GM21528 (cell line): ENCODE measurements around the gene ACOX1.

Source experiments
- ATAC-seq: cut with Tn5 transposase; IDR thresholded peaks from one replicate; pipeline ENCODE4 v1.9.1; 2021; ENCODE audit warnings: mild to moderate bottlenecking, moderate library complexity; ENCODE audit not compliant: unreplicated experiment, low FRiP score

The ACOX1 gene

GRCh38 chr17:76008630-76009425 lies 29.9 kb upstream of the ACOX1 start:
- ATAC-seq = no peak

- no peak for ATAC-seq
These were observed 29.2 kb upstream of the ACOX1 start for GRCh38 chr17:76008208-76008607.

GRCh38 chr17:76007850-76008165 lies 28.8 kb upstream of the ACOX1 start:
- ATAC-seq = no peak

GRCh38 chr17:76007131-76007849 lies 28.3 kb upstream of the ACOX1 start:
- ATAC-seq = no peak

DNA sequence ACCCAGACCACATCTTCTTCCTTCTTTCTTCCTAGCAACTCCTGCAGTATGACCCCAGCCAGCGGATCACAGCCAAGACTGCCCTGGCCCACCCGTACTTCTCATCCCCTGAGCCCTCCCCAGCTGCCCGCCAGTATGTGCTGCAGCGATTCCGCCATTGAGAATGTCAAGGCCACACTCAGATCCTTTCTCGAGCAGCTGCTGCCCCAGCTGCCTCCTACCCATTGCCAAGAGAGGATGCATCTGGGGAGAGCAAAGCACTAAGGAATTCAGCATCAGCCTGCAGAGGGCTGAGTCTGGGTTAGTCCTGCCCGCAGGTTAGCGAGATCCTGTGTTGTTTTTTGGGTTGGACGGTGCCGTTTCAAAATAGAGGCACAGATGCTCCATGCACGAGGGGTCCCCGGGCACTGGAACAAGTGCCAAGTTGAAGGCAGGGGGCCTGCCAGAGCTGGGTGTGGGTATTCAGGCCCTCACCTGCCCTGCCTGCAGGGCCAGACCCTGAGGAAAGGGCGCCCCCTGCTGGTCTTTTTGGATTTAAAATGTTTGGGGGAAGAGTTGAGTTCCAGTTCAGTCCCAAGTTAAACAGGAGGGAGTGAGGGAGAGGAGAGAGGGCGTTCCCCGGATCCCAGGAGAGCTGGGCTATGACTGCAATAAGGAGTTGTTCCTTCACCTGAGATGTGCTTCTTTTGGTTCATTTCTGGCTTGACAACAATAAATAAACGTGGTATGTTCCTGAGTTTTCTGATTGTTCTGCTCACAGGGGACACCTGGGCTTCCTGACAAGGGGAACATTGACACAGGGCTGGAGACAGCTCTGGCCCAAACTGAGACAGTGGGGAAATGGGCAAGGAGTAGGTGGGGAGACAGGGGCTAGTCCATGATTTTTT lies 26.5 kb upstream of the ACOX1 start:
- no peak for ATAC-seq

GRCh38 chr17:76004750-76005262 lies 25.8 kb upstream of the ACOX1 start:
- ATAC-seq = no peak

DNA sequence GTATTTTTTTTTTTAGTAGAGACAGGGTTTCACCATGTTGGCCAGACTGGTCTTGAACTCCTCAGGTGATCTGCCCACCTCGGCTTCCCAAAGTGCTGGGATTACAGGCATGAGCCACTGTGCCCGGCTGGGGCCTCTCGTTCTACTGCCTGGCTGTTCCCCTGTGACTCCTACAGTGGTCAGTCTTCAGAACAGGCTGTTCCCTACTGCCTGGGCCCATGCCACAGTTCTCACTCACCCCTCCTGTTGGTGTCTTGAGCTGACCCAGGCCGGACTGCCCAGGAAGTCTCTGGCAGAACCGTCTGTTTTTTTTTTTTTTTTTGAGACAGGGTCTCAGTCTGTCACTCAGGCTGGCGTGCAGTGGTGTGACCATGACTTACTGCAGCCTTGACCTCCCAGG lies 24.9 kb upstream of the ACOX1 start:
- no peak for ATAC-seq

GRCh38 chr17:76002100-76002499 lies 23.1 kb upstream of the ACOX1 start:
- ATAC-seq = no peak

DNA sequence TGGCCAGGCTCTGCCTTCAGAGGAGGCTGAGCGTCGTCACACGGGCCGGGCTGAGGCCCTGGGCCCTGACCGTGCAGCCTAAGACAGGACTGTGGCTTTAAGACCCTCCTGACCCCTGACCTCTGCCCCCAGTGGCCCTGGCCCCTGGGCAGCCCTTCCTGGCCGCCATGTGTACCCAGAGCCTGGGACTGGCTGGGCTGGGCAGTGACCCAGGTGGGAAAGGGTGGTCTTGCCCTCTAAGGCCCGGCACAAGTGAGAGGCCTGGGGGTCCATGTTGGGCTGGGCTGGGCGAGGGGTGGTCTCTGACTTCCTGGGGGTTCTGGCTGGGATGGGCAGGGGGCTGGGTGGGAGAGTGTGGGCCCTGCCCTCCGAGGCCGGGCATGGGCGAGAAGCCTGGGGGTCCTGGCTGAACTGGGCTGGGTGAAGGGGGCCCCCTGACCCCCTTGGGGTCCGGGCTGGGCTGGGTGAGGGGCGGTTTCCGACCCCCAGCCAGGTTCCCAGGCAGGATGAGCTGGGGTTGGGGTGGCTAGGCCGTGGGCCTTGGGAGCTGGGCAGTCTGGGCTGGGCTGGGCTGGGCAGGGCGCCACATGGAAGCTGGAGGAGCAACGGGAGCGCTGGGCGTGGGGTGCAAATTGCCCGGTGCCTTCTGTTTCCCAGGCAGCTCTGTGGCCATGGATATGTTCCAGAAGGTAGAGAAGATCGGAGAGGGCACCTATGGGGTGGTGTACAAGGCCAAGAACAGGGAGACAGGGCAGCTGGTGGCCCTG lies 22.0 kb upstream of the ACOX1 start, which contains the start of gene CDK3:
Gene CDK3 (plus strand): TSS at position 101 of the 767 bp plus-strand sequence. CDS start 571 bp downstream, at position 672.
- ATAC-seq = no peak

GRCh38 chr17:76000016-76000754 lies 21.2 kb upstream of the ACOX1 start:
- ATAC-seq = no peak

DNA sequence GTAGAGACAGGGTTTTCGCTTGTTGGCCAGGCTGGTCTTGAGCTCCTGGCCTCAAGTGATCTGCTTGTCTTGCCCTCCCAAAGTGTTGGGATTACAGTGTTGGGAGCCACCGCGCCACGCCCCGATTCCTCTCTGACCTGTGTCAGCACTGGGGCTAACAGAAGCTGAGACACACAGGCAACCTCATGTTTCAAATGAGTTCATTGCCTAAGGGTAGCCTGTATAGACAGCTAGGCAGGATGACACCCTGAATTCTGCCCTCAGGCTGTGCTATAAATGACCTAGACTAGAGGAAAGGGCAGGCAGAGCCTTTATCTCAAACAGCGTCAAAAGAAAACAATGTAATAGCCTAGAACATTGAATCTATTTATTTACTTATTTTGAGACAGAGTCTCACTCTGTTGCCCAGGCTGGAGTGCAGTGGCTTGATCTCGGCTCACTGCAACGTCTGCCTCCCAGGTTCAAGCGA lies 19.4 kb upstream of the ACOX1 start:
- no peak for ATAC-seq

DNA sequence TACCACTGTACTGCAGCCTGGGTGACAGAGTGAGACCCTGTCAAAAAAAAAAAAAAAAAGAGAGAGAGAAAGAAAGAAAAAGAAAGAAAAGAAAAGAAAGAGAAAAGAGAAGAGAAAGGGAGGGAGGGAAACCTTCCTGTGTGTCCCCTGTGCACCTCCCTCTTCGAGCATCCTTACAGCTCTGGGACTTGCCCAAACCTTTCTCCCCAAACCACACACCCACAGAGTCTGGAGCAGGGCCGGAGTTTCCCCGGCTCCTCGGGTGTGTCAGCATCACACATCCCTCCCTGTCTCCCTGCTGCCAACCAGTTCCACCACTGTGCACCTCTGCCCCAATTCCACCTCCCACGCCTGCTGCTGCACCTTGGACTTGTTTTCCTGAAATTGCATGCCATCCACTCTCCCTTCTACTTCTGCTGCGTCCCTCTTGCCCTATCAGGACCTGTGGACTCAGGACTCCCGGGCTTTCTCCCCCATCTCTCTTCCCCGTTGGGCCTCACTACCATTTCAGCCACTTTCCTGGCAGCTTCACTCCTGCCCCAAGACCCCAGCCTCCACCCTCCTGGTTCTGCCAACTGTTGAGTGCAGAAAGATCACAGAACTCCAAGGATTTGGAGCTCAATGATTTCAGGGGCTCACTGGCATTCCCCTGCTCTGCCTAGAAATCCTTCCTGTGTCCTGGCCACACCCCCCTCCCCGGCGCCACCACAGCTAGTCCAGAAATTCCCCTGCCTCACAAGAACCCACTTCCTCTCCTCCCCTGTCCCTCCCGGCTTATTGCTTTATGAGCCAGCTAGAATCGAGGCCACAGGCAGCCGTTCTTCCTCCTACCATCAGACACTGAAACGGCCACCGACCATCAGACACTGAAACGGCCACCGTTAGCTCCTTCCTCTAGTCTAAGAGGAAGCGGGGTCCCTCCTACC lies 18.0 kb upstream of the ACOX1 start:
- no peak for ATAC-seq

- ATAC-seq = no peak
These were observed 16.5 kb upstream of the ACOX1 start for GRCh38 chr17:75995385-75995925.

- no peak for ATAC-seq
These were observed 15.9 kb upstream of the ACOX1 start for GRCh38 chr17:75994802-75995370.

DNA sequence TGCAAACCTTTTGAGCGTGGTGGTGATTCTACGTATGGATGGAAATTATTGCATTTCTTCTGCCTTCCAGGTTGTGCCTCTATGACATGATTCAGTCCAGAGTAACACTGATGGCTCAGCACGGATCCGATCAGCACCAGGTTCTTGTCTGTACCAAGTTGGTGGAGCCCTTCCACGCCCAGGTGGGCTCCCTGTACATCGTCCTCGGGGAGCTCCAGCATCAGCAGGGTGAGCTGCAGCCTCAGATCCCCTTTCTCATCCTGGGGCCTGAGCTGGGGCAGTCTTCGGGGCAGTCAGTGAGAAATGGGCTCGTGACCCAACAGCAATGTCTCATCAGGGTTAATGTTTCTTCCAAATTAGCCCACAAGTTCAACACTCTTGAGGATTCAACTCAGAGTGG lies 12.4 kb upstream of the ACOX1 start:
- no peak for ATAC-seq

DNA sequence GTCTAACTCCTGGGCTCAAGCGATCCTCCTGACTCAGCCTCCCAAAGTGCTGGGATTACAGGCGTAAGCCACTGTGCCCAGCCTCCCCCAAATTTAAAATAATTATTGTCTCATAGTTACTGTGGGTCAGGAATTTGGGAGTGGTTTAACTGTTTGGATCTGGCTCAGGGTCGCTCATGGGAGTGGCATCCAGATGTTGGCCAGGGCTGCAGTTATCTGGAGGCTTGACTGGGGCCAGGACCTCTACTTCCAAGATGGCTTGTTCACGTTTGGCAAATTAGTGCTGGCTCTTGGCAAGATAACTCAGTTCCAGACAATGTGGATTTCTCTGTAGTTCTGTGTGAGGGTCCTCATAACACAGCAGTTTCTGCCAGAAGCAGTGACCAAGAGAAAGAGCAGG lies 8.1 kb upstream of the ACOX1 start:
- ATAC-seq = no peak

DNA sequence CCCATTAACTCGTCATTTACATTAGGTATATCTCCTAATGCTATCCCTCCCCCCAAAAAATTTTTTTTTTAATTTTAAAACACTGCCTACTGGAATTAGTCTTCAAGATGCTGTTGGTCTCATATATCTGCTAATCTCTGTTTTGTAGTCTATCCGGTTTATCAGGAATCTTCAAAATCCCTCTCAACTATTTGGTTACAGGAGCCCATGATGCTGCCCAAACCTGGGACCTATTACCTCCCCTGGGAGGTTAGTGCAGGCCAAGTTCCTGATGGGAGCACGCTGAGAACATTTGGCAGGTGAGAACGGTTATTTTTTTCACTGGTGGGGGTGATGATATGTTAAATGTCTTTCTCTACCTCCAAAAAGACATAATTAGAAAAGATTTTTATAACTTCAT lies 7.0 kb upstream of the ACOX1 start:
- no peak for ATAC-seq
